Measurements from ENCODE around the gene PSMG3.

PSMG3 gene

DNA sequence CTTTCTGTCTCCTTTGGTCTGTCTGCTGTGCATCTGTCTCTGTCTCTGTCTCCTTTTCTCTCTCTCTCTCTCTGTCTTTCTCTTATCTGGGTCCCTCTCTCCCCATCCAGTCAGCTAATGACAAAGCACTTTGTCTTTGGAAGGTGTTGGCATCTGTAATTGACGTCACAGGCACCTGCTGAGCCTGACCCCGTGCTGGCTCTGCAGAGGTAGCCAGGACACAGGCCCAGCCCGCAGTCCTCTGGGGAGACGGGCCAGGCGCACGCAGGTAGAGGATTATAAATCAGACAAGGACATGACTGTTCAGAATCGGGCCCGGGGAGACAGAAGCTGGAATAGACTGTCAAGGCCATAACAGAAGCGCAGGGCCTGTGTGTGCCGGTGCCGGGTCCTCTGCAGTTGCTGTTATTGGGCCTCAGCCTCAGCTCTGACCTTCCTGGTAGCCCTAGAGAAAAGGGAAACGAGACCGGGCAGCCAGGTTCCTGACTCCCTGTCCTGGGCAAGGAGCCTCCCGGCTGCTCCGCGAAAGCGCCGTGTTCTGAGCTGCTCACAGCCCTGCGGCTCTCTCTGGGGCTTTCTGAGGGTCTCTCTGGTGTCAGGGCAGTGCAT is 10.7 kb upstream of the PSMG3 start:
- DNase-seq (ENCODE audit: low read depth, low spot score): no peak

DNA sequence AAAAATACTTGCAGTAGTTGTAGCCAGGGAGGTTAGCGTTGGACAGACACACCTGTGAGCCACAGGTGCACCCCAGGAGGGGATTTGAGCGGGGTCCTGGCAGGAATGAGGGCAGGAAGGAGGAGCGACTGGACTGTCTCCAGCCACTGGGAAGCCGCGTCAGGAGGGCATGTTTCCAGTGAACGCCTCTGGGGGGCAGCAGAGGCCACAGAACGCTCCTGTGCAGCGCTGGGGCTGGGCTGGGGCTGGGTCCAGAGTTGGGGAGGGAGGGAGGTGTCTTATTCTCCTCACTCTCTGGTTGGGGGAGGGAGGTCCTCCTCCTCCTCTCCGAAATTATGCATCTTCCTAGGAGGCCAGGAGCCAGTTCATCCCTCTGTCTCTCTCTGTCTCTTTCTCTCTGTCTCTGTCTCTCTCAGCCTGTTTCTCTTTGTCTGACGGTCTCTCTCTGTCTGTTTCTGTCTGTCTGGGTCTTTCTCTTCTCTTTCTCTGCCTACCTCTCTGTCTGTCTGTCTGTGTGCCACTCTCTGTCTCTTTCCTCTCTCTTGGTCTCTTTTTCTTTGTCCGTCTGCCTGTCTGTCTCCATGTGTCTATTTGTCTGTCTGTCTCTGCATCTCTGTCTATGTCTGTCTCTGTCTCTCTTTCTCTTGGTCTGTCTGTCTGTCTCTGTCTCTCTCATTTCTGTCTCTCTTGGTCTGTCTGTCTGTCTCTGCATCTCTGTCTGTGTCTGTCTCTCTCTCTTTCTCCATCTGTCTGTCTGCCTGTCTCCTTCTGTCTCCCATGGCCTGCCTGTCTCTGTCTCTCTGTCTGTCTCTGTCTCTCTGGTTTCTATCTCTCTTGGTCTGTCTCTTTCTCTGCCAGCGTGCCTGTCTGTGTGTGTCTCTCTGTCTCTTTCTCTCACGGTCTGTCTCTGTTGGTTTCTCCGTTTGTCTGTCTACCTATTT is 9.9 kb upstream of the PSMG3 start:
- DNase-seq (ENCODE audit: low read depth, low spot score): peak; percentile 84

DNA sequence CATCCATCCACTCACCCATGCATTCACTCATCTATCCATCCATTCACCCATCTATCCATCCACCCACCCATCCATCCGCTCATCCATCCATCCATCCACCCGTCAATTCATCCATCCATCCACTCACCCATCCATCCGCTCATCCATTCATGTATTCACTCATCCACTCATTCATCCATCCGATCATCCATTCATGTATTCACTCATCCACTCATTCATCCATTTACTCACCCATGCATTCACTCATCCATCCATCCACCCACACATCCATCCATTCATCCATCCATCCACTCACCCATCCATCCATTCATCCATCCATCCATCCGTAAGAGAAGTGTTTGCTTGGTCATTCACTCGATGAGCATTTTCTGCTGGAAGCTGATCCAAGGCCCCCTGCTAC is 8.7 kb upstream of the PSMG3 start:
- DNase-seq (ENCODE audit: low read depth, low spot score): no peak

DNA sequence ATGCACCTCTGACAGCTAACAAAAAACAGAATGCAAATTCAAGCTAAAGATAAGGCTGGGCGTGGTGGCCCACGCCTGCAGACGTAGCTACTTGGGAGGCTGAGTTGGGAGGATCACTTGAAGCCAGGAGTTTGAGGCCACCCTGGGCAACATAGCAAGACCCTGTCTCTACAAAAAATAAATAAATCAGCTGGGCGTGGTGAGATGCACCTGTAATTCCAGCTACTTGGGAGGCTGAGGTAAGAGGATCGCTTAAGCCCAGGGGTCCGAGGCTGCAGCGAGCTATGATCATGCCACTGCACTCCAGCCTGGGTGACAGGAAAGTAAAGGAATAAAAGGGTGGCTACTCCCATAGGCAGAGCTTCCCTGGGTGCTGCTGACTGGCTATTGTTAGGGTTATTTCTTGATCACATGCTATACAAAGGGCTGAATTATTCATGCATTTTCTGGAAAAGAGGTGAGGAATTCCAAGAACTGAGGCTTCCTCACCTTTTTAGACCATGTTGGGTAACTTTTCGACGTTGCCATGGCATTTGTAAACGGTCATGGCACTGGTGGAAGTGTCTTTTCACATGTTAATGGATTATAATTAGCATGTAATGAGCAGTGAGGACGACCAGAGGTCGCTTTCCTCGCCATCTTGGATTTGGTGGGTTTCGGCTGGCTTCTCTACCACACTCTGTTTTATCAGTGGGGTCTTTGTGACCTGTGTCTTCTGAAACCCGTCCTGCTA is 6.9 kb upstream of the PSMG3 start:
- DNase-seq (ENCODE audit: low read depth, low spot score): no peak

DNA sequence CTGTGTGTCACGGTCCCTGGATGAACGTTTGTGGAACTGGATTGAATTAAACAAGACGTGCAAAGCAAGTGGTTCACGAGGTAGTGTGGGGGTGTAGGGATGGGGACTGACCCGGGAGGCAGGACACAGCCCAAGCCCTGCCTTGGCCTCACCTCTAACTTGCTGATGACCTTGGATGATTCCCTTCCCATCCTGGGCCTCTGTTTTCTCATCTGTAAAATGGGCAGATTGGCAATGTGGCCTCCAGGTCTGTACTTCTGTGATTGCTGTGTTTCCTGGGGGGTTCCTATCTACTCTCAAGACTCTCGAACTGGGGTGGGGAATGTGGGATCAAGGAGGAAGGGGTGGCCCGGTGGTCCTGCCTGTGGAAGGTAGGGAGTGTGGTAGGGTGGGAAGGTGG is 6.0 kb upstream of the PSMG3 start:
- DNase-seq (ENCODE audit: low read depth, low spot score): no peak

DNA sequence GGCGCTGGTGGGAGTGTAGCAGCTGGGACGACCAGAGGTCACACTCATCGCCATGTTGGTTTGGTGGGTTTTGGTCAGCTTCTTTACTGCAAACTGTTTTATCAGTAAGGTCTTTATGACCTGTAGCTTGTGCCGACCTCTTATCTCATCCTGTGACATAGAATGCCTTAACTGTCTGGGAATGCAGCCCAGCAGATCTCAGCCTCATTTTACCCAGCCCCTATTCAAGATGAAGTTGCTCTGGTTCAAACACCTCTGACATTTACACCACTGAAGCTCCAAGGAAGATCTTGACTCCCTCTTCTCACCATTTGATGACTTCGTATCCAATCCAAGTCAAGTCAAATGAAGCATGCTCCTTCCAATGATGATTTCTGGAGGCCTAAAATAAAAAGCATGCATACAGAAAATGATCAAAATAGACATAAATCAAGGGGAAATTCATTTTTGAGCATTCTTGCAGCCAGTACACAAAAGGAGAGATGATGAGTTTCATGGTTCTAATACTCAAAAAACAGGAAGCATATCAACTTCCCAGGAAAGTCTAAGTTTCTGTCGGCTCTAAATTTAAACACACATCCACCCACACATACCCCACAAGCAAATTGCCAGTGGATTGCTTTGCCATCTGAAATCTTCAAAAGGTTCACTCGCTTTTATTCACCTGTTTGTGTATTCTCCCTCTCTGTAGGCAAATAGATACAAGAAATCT is 2.4 kb upstream of the PSMG3 start:
- DNase-seq (ENCODE audit: low read depth, low spot score): no peak

DNA sequence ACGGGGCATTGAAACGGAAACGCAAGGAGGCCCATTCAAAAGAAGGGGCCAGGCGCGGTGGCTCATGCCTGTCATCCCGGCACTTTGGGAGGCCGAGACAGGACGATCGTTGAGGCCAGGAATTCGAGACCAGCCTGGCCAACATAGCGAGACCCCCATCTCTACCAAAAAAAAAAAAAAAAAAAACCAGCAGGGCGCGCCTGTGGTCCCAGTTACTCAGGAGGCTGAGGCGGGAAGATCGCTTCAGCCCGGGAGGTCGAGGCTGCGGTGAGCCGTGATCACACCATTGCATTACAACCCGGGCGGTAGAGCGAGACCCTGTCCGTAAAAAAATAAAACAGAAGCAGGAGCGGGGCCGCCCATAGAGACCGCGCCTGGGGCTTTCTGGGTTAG is 396 bp downstream of the PSMG3 start:
- DNase-seq (ENCODE audit: low read depth, low spot score): no peak

DNA sequence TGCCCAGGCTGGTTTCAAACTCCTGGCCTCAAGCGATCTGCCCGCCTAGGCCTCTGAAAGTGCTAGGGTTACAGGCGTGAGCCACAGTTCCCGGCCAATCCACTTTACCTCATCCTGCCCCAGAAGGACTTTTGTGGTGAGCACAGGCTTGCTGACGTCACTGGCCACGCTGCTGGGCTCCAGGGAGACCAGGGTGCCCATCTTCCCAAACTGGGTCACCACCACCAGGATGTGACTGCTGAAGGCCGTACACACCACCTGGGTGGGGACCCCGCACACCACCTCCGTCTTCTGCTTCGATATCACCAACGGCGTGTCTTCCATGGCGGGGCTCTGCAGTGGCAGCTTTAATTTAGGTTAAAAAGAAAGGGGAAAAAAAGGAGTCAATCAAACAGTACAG is 816 bp downstream of the PSMG3 start:
- DNase-seq (ENCODE audit: low read depth, low spot score): no peak

DNA sequence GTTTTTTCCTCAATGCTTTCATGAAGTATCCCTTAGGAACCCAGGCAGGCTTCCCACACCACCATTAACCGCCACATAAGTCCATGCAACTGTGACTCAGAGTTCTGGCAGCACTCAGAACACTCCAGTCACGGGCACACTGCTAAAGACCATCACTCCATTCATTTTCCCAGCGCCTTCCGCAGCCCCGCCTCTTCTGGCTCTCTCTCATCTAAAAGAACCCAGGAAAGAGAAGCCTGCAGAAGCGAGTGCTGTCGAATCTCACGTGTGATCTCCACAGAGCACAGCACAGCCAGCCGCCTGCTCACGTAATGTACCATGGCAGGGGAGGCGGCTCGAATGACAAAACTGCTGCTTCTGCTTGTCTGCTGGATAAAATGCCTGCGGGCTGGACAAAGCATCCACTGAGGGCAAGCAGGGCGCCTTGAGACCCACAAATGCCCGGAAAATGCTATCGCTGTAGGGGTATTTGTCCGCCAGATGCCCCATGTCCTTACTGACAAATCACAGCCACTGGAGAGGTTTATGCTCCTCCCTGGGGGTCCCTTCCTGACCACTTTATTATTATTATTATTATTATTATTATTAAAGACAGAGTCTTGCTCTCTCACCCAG is 1.8 kb downstream of the PSMG3 start:
- peak; percentile 94 for DNase-seq (ENCODE audit: low read depth, low spot score)

DNA sequence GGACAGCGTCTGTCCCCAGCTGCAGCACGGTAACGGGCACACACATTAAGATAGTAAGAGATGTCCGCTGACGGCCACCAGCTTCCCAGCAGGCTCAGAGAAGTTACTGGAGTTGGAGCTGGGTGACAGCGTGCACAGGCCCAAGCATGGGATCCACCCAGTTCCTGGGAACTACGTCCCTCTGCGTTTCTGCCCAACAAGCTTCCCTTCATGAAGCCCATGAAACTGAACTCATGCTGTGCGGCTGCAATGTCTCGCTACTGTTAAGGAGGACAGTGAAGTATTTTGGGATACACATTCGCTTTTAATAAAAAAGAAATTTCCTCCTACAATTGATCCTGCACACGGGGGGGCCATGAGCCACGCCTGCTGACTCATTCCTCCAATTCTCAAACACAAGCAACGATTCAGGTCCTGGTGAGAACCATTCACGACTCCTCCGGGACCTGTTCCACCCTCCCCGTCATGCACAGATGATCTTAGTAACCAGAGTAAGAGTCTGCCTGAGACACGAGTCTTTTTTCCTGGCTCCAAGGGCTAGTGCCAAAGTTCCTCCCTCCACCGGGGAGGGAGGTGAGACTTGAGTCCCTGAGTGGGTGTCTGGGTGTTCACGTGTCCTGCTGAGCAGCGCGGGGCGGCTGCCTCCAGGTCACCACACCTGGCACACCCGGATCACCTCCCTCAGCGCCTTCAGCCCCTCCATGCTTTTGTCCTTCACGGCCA is 2.6 kb downstream of the PSMG3 start:
- peak; percentile 72 for DNase-seq (ENCODE audit: low read depth, low spot score)

DNA sequence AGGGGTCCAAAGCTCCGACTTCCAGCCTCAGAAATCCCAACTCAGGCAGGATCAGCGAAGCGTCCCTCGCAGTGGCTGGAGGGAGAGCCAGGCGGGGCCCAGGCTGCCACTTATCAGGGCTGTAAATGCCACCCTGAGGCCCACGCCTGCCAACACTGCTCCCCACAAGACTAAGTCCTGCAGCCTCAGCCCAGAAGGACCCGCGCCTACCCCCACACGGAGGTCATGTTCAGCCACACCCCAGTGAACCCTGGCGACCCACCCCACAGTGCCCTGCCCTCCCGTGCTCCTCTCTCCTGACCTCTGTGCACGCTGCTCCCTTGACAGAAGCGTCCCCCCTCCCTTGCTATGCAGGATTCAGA is 3.2 kb downstream of the PSMG3 start:
- no peak for DNase-seq (ENCODE audit: low read depth, low spot score)

DNA sequence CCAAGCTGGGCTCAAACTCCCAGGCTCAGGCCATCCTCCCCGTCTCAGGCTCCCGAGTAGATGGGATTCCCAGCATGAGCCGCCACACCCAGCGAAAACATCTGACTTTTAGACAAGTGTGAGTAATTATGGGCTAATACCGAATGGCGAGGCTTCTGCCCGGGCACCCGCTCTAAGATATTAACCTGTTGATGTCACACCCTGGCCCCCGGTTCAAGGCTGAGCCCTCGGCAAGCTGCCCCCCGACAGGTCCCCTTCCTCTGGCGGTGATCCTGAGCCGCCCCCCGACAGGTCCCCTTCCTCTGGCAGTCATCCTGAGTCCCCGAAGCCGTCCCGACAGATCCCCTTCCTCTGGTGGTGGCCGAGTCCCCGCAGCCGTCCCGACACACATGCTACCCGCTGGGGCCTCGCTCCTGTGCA is 5.2 kb downstream of the PSMG3 start:
- no peak for DNase-seq (ENCODE audit: low read depth, low spot score)

DNA sequence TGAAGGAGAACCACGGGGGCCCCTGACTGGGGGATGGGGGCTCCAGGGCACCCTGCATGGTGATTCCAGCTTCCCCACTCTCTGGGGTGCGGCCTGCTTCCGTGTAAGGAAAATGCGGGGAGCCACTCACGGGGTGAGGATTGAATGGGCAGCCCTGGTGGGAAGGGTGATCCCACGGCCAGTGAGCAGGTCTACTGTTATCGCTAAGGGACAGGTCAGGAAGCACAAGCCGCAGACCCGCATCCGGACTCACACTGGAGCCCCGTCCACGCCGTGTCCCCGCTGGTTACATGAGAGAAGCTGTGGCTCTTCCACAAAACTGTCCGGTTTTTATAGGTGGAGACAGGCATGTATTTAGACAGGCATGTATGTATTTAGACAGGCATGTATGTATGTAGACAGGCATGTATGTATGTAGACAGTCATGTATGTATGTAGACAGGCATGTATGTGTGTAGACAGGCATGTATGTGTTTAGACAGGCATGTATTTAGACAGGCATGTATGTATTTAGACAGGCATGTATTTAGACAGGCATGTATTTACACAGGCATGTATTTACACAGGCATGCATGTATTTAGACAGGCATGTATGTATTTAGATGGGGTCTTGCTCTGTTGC is 5.7 kb downstream of the PSMG3 start:
- no peak for DNase-seq (ENCODE audit: low read depth, low spot score)

DNA sequence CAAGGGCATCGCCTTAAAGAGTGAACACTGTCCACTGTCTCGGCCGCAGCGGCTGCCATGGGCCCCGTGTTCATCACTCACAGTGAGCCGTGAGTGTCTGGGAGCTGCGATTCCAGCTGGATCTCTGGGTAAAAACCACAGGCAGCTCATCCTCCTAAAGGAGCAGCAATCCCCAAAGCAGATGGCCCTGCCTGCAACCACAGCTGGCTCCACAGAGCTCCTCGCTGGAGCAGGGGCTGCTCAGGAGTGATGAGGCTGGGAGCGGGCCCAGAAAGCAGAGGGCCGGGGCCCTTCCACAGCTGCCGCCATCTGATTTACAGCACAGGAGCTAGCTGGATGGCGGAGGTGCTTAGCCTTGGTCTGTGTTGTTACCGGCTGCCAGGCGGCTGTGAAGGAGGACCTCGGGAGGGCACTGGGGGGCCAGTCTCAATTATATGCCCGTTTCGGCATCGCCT is 7.2 kb downstream of the PSMG3 start:
- no peak for DNase-seq (ENCODE audit: low read depth, low spot score)

DNA sequence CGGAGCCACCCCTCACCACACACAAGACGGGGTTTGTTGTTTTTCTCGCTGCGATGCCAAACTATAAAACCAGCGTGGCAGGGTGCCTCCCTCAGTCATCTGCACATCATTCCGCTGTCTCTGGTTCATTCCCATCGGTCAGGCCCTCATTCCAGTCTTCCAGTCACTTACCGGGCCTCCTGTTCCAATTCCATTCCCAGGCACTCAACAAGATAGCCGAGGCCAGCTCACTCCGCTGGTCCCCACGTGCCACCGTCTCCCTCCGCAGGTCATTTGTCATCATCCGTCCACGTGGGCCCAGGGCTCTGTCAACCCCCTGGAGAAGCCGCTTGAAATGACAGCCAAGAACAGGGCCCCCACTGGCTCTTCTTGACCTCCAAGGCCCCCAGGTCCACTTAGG is 7.7 kb downstream of the PSMG3 start:
- DNase-seq (ENCODE audit: low read depth, low spot score): no peak

DNA sequence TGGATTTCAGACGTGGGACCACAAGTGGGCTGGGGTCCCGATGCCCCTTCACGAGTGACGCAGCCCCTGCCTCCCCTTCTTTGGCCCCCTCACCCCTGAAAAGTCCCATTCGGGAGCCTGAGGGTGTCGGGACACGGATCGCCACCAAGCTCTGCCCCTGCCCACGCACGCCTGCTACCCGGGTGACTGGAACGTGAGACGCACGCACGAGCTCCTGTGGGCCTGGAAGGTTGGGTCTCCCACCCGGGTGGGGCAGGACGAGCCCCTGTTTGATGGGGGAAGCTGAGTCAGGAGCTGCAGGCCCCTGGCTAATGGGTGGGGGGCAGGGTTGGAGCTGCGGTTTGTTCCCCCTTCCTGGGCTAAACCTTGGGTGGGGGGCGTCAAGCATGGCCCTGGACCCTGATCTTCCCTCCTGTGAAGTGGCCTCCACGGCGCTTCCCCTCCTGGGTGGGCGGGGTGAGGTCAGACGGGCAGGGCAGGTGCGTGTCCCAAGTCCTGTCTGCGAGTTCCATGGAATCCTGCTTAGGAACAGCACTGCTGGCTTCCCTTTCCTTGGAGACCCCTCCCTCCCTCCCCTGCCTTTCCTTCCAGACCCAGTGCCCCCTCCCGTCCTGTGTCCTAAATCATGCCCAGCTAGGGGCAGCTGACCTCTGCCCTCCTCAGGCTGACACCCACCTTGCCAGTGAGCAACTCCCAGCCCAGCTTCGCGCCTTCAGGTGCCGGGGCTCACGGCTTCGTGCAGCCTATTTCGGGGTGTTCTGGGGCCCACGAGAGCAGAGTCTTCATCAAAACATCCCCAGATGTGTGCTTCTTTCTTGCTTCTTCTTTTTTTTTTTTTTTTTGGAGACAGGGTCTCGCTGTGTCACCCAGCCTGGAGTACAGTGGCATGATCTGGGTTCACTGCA is 8.5 kb downstream of the PSMG3 start:
- no peak for DNase-seq (ENCODE audit: low read depth, low spot score)

DNA sequence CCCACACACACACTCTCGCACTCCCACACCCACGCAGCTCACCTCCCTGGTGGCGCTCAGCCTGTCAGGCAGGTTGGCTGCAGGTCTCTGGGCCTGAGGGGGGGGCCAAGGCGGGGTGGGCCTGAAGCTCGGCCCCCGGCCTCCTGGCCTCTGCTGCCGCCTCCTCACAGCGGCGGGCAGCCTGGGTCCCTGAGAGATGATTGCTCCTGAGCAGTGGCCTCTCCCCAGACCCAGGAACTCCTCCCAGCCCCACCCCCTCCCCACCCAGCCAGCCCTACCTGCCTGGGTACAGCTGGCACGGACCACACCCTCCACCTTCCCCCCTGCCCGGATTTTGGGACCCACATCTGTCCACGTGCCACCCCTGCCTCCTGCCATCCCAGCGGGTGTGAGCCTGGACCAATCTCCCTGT is 9.2 kb downstream of the PSMG3 start:
- DNase-seq (ENCODE audit: low read depth, low spot score): no peak

DNA sequence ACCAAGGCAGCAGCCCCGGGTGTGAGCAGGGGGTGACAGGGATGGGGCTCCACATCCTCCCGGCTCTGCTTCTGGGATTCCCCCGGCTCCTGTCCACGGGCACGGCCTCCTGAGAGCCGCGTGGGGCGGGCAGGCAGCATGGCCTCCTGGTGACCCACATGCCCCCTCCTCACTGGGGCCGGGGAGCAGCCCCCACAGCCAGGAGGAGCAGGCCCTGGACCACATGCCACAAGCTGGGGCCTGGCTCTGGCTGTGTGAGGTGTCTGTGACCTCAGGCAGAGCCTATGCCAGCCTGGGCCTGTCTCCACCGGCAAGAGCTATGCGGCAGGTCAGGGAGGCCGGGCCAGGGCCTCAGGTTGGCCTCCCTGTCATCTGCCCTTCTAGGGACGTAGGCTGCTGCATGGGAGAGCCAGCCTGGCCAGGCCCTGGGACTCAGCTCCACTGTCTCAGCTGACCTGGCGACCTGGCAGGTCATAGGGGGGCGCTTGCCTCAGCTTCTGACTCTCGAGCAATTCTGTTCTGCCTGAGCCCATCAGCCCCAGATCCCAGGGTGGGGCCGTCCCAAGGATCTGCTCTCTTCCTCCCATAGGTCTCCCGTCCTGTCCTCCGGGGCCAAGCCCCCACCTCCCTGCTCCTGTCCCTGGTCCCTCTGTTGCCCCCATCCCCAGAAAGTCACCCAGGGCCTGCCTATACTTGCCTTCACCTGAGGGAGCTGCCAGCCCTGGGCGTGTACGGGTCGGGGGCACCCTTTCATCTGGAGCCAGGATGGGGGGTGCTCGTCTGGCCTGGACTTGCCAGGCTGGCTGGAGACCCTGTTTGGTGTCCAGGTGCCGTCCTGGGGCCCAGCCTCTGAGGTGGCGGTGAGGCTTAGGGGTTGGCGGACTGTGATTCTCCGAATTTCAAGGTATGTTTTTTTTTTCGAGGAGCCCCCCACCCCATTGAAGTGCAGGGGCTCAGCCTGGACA is 9.9 kb downstream of the PSMG3 start:
- DNase-seq (ENCODE audit: low read depth, low spot score): no peak

Data from astrocyte of the hippocampus (primary cell).